ENCODE measurements around the gene LRMDA. TPM values are rescaled to one million over a fixed set of nuclear protein-coding genes. Genes with fewer than 3 reads are reported as not detected.

The LRMDA gene
- total and polyA plus RNA-seq, 2 donors (not counting 3 experiments of a cell fraction or from before 2014, with no cell fraction given): 9.7 to 18.0 TPM

- DNase-seq (ENCODE audit: low read depth, low spot score): no peak
- Histone ChIP-seq H4K20me1 (replicated peaks; ENCODE audit: control insufficient read depth, extremely low read depth, insufficient read depth, low read length) (no peaks in the 10 kb centered on the region), H3K4me3 (replicated peaks in 1 of 3; ENCODE audit: insufficient read depth in 1 of 3, low read depth in 1 of 3, low read length in 3 of 3) (no peak overlapping the region), H3K9me3 (replicated peaks; ENCODE audit: control insufficient read depth, insufficient read depth, low read length) (no peaks in the 10 kb centered on the region), H2AFZ (ENCODE audit: low read depth, low read length) (no peak overlapping the region), H3K36me3 (ENCODE audit: control insufficient read depth in 2 of 2, extremely low read depth in 1 of 2, insufficient read depth in 2 of 2, low read length in 2 of 2) (no peaks in the 10 kb centered on the region), H3K27ac (ENCODE audit: insufficient read depth, low read depth, low read length) (no peak overlapping the region), H3K9ac (replicated peaks; ENCODE audit: extremely low read depth, insufficient read depth, low read length) (no peak overlapping the region), H3K4me1 (ENCODE audit: control insufficient read depth, extremely low read depth, insufficient read depth, low read length) (no peaks in the 10 kb centered on the region), H3K27me3 (ENCODE audit: control insufficient read depth in 2 of 2, insufficient read depth in 2 of 2, low read length in 2 of 2) (no peaks in the 10 kb centered on the region), H3K9me1 (replicated peaks; ENCODE audit: control insufficient read depth, extremely low read depth, insufficient read depth, low read length) (no peaks in the 10 kb centered on the region), H3K79me2 (ENCODE audit: control insufficient read depth, insufficient read depth, low read length) (no peaks in the 10 kb centered on the region), H3K4me2 (ENCODE audit: insufficient read depth, low read length) (no peak overlapping the region)
- POLR2A ChIA-PET: no interaction called here
- no TSS peak for BruUV-seq (replicated peaks)
- CTCF ChIA-PET: no interaction called here
- intact Hi-C loops (cut with micrococcal nuclease): no loop called here
- dilution Hi-C loops (cut with MboI; ENCODE audit: extremely low pct_ligation_motif_present, low sequenced_read_pairs): no loop called here
- no peak for FAIRE-seq
- TF ChIP-seq CTCF (IDR thresholded peaks at IDR 0.05; ENCODE audit: extremely low read depth in 1 of 2, insufficient read depth in 1 of 2, low read depth in 1 of 2, low read length in 2 of 2): no peak
- TF ChIP-seq MAX (IDR thresholded peaks at IDR 0.05; ENCODE audit: insufficient read depth, insufficient read length): no peak
- TF ChIP-seq POLR2AphosphoS5 (IDR thresholded peaks at IDR 0.05; ENCODE audit: insufficient read depth, low read depth, low read length): no peak
- no peak for TF ChIP-seq EZH2 (IDR thresholded peaks at IDR 0.05; ENCODE audit: borderline replicate concordance, low read depth, low read length, severe bottlenecking)
- TF ChIP-seq FOS (IDR thresholded peaks at IDR 0.05; ENCODE audit: borderline replicate concordance, insufficient read depth, low read length): no peak
- TF ChIP-seq GATA2 (IDR thresholded peaks at IDR 0.05; ENCODE audit: insufficient read depth, insufficient read length, low read depth, low read length): no peak
- TF ChIP-seq MYC (IDR thresholded peaks at IDR 0.05; ENCODE audit: low read depth, low read length): no peak
- no peak for TF ChIP-seq POLR2A (IDR thresholded peaks at IDR 0.05; ENCODE audit: low read depth, low read length)
- TF ChIP-seq JUN (IDR thresholded peaks at IDR 0.05; ENCODE audit: borderline replicate concordance, insufficient read depth, insufficient read length, low read depth): no peak
Observed at GRCh38 chr10:76461024-76461423, 1029.6 kb downstream of the LRMDA start.
